ENCODE results near the gene SEC61A1. TPM values are rescaled to one million over a fixed set of nuclear protein-coding genes. Genes with fewer than 3 reads are reported as not detected.

Gene SEC61A1
- total RNA-seq, 1 experiment from 2014 or later = 189 TPM

DNA sequence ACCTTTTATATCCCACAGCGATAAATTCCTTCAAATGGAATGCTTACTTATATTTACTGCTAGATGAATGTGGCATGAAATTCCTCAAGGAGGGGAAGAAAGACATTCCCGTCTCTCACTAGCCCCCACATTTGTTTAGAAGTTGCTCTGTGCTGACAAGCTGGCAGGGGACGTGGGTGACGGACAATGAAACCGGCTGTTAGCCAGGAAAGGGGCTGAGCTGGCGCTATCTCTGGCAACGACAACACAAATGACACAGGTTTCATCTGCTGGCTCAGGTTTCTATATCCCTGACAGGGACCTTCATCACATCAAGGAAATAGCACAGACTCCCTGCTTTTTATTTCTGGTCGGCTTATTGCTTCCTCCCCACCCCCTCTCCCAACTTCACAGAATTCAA, 55.6 kb downstream of the SEC61A1 start:
- H2AFZ ChIP-seq = no peak overlapping the region
- POLR2A ChIA-PET (ENCODE audit: unreplicated experiment) = no interaction called here
- intact Hi-C loops (cut with micrococcal nuclease; ENCODE audit: unreplicated experiment) = no loop called here
- TF ChIP-seq, protein P1, sequence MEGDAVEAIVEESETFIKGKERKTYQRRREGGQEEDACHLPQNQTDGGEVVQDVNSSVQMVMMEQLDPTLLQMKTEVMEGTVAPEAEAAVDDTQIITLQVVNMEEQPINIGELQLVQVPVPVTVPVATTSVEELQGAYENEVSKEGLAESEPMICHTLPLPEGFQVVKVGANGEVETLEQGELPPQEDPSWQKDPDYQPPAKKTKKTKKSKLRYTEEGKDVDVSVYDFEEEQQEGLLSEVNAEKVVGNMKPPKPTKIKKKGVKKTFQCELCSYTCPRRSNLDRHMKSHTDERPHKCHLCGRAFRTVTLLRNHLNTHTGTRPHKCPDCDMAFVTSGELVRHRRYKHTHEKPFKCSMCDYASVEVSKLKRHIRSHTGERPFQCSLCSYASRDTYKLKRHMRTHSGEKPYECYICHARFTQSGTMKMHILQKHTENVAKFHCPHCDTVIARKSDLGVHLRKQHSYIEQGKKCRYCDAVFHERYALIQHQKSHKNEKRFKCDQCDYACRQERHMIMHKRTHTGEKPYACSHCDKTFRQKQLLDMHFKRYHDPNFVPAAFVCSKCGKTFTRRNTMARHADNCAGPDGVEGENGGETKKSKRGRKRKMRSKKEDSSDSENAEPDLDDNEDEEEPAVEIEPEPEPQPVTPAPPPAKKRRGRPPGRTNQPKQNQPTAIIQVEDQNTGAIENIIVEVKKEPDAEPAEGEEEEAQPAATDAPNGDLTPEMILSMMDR (conservative IDR thresholded peaks at IDR 0.05) = no peak
- TF ChIP-seq EZH2 (IDR thresholded peaks at IDR 0.05; ENCODE audit: low read depth) = no peak
- H3F3A ChIP-seq (ENCODE audit: insufficient read depth, low read depth) = no peaks in the 10 kb centered on the region; the same call in 1 of the 2 replicates
- H3K9me2 ChIP-seq (ENCODE audit: insufficient read depth) = no peaks in the 10 kb centered on the region
- no peaks in the 10 kb centered on the region for H3K27me3 ChIP-seq (ENCODE audit: insufficient read depth, low read depth)
- no peak overlapping the region for H3K4me2 ChIP-seq
- CTCF ChIA-PET = no interaction called here
- no peaks in the 10 kb centered on the region for H3K4me1 ChIP-seq (replicated peaks; ENCODE audit: insufficient read depth)
- H3K27ac ChIP-seq = no peak overlapping the region
- H4K20me1 ChIP-seq (ENCODE audit: insufficient read depth) = peaks cover 53% of the 10 kb centered on the region
- peaks cover 12% of the 10 kb centered on the region for H3K79me2 ChIP-seq (ENCODE audit: low read depth)
- H3K4me3 ChIP-seq = no peak overlapping the region
- no peaks in the 10 kb centered on the region for H3K9me3 ChIP-seq (ENCODE audit: insufficient read depth, low read depth)
- DNase-seq = no peak
- peaks cover 28% of the 10 kb centered on the region for H3K36me3 ChIP-seq (ENCODE audit: low read depth)
- TSS peak; percentile 21 for BruUV-seq (replicated peaks)

DNA sequence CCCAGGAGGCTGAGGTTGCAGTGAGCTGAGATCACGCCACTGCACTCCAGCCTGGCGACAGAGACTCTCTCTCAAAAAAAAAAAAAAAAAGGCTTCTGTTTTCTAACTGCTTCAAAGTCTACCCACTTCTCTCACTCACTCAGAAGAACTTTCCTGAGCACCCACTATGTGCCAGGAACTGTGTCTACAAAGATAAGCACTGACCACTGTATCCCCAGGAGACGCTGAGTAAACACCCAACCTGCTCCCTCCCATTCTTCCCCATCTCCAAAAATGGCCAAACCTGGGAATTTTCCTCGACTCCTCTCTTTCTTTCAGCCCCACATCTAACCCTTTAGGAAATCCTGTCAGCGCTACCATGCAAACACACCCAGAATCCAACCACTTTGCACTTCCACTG, 58.9 kb downstream of the SEC61A1 start:
- Histone ChIP-seq H3K79me2 (ENCODE audit: low read depth) (peaks cover 34% of the 10 kb centered on the region), H4K20me1 (ENCODE audit: insufficient read depth) (peaks cover 62% of the 10 kb centered on the region), H3K4me1 (replicated peaks; ENCODE audit: insufficient read depth) (no peaks in the 10 kb centered on the region), H3K27ac (no peak overlapping the region), H3K36me3 (ENCODE audit: low read depth) (peaks cover 40% of the 10 kb centered on the region), H3K27me3 (ENCODE audit: insufficient read depth, low read depth) (no peaks in the 10 kb centered on the region), H3K4me3 (no peak overlapping the region), H3K4me2 (no peak overlapping the region), H3K9me3 (ENCODE audit: insufficient read depth, low read depth) (no peaks in the 10 kb centered on the region), H2AFZ (no peak overlapping the region), H3F3A (ENCODE audit: insufficient read depth, low read depth) (no peaks in the 10 kb centered on the region; the same call in 1 of the 2 replicates), H3K9me2 (ENCODE audit: insufficient read depth) (no peaks in the 10 kb centered on the region)
- DNase-seq = no peak
- CTCF ChIA-PET = no interaction called here
- intact Hi-C loops (cut with micrococcal nuclease; ENCODE audit: unreplicated experiment) = no loop called here
- BruUV-seq (replicated peaks) = no TSS peak
- no peak for TF ChIP-seq EZH2 (IDR thresholded peaks at IDR 0.05; ENCODE audit: low read depth)
- TF ChIP-seq, protein P1 (conservative IDR thresholded peaks at IDR 0.05) = no peak
- POLR2A ChIA-PET (ENCODE audit: unreplicated experiment) = no interaction called here

DNA sequence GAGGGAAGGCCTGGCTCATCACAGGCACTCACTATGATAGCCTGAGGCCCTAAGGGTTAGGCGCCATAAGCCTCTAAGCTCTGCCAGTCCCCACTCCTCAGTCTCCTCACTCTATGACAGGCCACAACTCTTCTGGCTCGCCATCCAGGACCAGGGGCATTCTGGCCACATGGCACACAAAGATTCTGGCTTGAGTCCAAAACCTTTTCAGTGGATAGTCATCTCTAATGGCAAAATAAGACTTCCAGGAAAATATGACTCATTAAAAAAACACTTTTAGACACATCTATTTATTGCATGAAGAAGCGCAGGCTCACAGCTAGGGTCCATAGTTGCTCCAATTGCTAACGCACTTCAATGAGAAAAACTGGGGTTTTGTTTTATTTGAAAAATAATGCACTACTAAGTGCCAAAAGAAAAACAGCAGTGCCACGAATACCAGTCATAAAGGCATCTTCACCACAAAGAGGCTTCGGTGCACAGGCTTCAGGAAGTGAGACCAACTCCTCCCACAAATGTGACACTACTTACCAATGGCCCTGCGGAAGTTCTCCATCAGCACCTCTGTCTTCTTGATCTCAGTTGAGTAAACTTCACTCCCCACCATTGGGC, 60.2 kb downstream of the SEC61A1 start:
- ChIA-PET POLR2A (ENCODE audit: unreplicated experiment) (no interaction called here), CTCF (no interaction called here)
- no peaks in the 10 kb centered on the region; the same call in 1 of the 2 replicates for H3F3A ChIP-seq (ENCODE audit: insufficient read depth, low read depth)
- H3K27me3 ChIP-seq (ENCODE audit: insufficient read depth, low read depth) = no peaks in the 10 kb centered on the region
- TF ChIP-seq EZH2 (IDR thresholded peaks at IDR 0.05; ENCODE audit: low read depth) = no peak
- TF ChIP-seq, protein P1 (conservative IDR thresholded peaks at IDR 0.05) = no peak
- H3K4me2 ChIP-seq = no peak overlapping the region
- peaks cover 40% of the 10 kb centered on the region for H3K36me3 ChIP-seq (ENCODE audit: low read depth)
- peaks cover 37% of the 10 kb centered on the region for H3K79me2 ChIP-seq (ENCODE audit: low read depth)
- H3K4me1 ChIP-seq (replicated peaks; ENCODE audit: insufficient read depth) = no peaks in the 10 kb centered on the region
- peaks cover 60% of the 10 kb centered on the region for H4K20me1 ChIP-seq (ENCODE audit: insufficient read depth)
- no peak overlapping the region for H3K4me3 ChIP-seq
- no peak overlapping the region for H3K27ac ChIP-seq
- H3K9me2 ChIP-seq (ENCODE audit: insufficient read depth) = no peaks in the 10 kb centered on the region
- no TSS peak for BruUV-seq (replicated peaks)
- intact Hi-C loops (cut with micrococcal nuclease; ENCODE audit: unreplicated experiment) = no loop called here
- peak; percentile 42 to 62 for DNase-seq
- H3K9me3 ChIP-seq (ENCODE audit: insufficient read depth, low read depth) = no peaks in the 10 kb centered on the region
- H2AFZ ChIP-seq = no peak overlapping the region
